Smooth muscle cell of the brain vasculature (primary cell): ENCODE results near the gene EYS.

Experiments
- DNase-seq: peaks from one replicate; pipeline ENCODE4 v3.0.0-alpha.2; 2012; ENCODE audit warnings: low read depth, low spot score

The EYS gene

GRCh38 chr6:64326939-64327338, 1380.1 kb downstream of the EYS start:
- no peak for DNase-seq

- no peak for DNase-seq
Observed at GRCh38 chr6:64325093-64325492, 1381.9 kb downstream of the EYS start.

- DNase-seq, result no peak
Observed at GRCh38 chr6:64310214-64310613, 1396.8 kb downstream of the EYS start.

- no peak for DNase-seq
Observed at GRCh38 chr6:64301307-64302236, 1405.5 kb downstream of the EYS start.

GRCh38 chr6:64299176-64299575, 1407.8 kb downstream of the EYS start:
- DNase-seq, result no peak

- no peak for DNase-seq
Observed at GRCh38 chr6:64294034-64294433, 1413.0 kb downstream of the EYS start.

- no peak for DNase-seq
Observed at GRCh38 chr6:64293298-64293697, 1413.7 kb downstream of the EYS start.

- no peak for DNase-seq
Observed at GRCh38 chr6:64290867-64291266, 1416.2 kb downstream of the EYS start.

GRCh38 chr6:64289931-64290330, 1417.1 kb downstream of the EYS start:
- no peak for DNase-seq

- no peak for DNase-seq
Observed at GRCh38 chr6:64288351-64288750, 1418.7 kb downstream of the EYS start.

GRCh38 chr6:64281167-64281566, 1425.9 kb downstream of the EYS start:
- no peak for DNase-seq

- DNase-seq, result no peak
Observed at GRCh38 chr6:64280569-64280968, 1426.5 kb downstream of the EYS start.

GRCh38 chr6:64270083-64270482, 1436.9 kb downstream of the EYS start:
- no peak for DNase-seq

GRCh38 chr6:64266351-64266821, 1440.6 kb downstream of the EYS start:
- no peak for DNase-seq

GRCh38 chr6:64263778-64264177, 1443.2 kb downstream of the EYS start:
- DNase-seq, result no peak

GRCh38 chr6:64259372-64259771, 1447.7 kb downstream of the EYS start:
- no peak for DNase-seq

- DNase-seq, result no peak
Observed at GRCh38 chr6:64258752-64259151, 1448.3 kb downstream of the EYS start.

GRCh38 chr6:64258302-64258701, 1448.7 kb downstream of the EYS start:
- no peak for DNase-seq

- no peak for DNase-seq
Observed at GRCh38 chr6:64257586-64257985, 1449.4 kb downstream of the EYS start.

- no peak for DNase-seq
Observed at GRCh38 chr6:64256483-64256882, 1450.5 kb downstream of the EYS start.

- no peak for DNase-seq
Observed at GRCh38 chr6:64255000-64255399, 1452.0 kb downstream of the EYS start.

- no peak for DNase-seq
Observed at GRCh38 chr6:64254558-64254957, 1452.5 kb downstream of the EYS start.

GRCh38 chr6:64252256-64252655, 1454.8 kb downstream of the EYS start:
- no peak for DNase-seq
